HG02798 (cell line): ENCODE data around the gene PRKCB.
"Not testable (repeated sequence)": the region's sequence is repeated elsewhere in the genome, so short reads cannot be mapped to it uniquely, and the experiment has no call there.

ENCODE experiments used
- ATAC-seq: cut with Tn5 transposase; IDR thresholded peaks from one replicate; pipeline ENCODE4 v1.9.1; 2021; ENCODE audit warnings: mild to moderate bottlenecking; ENCODE audit not compliant: unreplicated experiment, poor library complexity

The PRKCB gene

DNA sequence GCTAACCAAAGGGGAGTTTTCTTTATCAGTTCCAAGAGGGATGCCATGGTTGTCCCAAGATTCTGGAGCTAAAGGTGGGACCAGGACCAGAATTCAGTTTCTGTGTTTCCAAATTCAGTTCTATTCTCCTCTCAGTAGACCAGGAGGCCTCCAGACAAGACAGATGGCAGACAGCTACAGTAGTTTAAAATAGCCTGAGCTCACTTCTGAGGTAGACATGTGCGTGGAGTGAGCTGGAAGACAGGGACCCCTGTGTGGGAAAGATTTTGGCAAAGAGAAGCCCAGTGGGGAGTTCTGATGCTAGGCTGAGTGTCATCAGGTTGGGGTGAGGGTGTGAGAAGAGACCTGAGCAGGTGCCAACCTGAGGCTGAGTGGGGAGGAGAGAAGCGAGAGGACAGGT lies 95.4 kb downstream of the PRKCB start:
- ATAC-seq: no peak

DNA sequence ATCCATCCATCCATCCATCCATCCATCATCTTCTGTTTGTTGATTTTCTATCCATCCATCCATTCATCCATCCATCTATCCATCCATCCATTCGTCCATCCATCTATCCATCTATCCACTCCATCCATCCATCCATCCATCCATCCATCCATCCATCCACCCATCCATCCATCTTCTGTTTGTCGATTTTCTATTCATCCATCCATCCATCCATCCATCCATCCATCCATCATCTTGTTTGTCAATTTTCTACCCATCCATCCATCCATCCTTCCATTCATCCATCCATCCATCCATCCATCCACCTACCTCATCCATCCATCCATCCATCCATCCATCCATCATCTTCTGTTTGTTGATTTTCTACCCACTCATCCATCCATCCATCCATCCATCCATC lies 97.9 kb downstream of the PRKCB start:
- ATAC-seq: not testable (repeated sequence)

DNA sequence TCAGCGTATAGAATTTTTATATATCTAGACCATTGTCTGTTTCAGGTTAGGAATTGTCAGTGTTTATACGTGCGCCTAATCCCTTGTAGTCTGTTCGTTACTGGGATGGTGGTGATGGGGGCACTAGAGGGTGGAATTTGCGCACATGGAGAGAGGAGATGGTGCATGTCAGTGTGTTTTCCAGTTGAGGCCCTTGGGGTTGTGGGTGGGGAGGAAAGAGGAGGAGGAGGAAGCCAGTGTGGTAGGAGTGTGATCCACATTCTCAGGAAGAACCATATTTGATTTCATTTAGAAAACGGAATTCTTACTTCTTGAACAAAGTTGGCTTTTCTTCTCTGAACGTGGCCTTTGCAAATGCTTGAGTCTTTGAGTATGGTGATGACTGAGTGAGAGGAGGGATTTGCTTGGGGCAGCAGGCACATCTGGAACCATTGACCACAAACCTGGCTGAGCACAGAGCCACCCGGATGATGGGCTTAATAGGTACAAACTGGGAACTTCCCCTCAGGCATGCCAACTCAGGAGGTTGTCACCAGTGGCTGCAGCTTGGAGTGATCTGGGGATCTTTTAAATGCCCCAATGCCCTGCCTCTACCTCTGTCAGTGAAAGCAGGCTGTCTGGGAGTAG lies 98.9 kb downstream of the PRKCB start:
- ATAC-seq: no peak

DNA sequence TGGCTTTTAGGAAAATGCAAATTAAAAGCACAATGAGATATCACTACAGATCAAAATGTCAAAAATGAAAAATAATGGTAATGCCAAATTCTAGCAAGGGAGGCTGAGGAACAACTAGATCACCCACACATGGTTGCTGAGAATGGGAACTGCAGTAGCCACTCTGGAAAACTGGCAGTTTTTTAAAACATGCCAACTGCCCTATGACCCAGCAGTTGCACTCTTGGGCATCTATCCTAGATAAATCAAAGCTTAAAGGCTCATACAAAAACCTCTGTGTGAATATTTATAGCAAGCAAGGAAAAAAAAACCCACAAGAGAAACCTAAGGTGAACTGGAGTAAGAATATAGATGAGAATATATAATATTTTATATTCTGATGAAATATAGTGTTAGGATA lies 104.3 kb downstream of the PRKCB start:
- ATAC-seq: no peak

DNA sequence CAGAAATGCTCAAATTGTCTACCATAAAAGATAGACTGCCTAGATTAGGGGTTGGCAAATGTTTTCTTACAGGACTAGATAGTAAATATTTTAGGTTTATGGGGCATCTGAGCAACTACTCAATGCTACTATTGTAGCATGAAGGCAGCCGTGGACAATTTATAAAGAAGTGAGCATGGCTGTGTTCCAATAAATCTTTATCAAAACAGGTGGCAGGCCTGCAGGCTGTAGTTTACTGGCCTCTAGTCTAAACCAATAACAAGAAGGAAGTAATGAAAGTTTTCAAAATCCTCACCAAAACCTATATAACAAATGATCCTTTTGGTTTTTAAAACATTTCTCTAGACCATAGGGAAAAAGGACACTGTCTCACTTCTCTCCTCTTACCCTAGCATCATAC lies 105.2 kb downstream of the PRKCB start:
- no peak for ATAC-seq

DNA sequence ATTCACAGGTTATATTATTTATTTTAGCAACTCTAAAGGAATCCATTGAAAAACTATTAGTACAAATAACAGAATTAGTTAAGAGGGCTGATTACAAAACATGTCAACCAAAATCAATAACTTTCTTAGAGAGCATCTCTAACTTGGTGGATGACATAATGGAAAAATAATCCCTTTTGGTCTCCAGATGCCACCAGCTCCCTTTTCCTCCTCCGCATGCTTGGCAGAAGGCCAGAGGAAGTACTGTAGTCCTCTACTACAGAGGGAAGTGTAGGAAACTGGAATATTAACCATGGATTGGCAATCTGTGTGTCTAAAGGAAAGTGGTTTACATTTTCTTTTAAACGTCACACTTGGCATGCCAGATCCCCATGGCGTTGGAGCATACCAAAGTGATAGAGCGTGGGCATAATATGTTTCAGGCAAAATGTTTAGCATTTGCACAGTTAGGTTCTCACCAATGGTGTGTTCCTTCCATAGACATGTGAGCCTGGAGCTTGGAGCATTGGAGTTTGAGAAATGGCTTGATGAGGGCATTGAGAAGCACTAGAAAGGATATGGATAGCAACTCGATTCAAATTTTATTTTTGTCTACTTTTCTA lies 106.3 kb downstream of the PRKCB start:
- no peak for ATAC-seq

DNA sequence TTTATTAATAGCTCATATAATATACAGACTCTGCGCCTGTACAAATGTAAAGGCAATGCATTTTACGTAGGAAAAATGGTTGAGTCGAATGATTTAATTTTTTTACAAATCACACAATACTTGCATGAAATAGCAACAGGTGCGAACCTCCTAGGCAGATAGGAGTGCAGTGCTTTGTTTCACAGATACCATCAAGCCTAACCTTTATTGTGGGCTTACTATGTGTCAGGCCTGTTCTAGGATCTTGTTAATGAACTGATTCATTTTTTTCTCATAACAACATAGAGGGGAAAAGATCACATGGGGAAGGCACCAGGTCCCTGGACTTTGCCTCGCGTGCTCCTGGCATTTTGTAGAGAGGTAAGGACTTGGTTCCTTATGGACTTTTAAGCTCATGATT lies 107.8 kb downstream of the PRKCB start:
- no peak for ATAC-seq

DNA sequence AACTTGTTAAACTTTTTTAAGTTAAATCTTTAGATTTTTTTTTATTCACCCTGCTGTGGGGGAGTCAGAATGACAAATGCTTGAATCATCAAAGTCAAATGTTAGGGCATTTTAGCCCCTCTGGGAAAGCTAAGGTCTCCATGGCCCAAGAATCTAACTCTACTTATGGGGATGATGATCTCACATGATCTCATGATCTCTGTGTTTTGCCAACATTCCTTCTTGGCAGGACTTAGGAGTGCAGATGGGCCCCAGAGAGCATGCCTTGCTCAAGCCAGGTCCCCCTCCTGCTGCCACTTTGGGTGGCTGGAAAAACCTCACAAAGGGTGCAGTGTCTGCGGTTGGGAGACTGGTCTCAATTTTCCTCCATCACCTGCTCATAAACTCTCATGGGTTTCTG lies 108.6 kb downstream of the PRKCB start:
- no peak for ATAC-seq

DNA sequence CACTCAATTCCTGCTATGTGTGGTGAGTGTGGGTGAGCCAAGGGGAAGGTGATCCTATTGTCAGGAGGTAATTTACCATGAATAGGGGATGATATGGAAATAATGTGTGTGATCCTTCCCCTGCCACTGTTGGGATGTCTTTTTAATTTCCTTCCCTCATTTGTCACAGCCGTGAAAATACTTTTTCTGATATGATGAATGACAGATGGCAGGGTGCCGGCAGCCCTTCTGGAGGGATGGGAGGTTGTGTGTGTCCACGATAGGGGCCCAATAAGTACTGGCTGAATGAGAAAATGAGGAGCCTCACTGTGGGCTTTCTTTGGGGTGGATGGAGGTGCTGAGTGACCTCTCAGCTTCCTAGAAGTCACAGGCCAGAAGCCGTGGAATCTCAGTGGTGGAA lies 109.5 kb downstream of the PRKCB start:
- no peak for ATAC-seq

DNA sequence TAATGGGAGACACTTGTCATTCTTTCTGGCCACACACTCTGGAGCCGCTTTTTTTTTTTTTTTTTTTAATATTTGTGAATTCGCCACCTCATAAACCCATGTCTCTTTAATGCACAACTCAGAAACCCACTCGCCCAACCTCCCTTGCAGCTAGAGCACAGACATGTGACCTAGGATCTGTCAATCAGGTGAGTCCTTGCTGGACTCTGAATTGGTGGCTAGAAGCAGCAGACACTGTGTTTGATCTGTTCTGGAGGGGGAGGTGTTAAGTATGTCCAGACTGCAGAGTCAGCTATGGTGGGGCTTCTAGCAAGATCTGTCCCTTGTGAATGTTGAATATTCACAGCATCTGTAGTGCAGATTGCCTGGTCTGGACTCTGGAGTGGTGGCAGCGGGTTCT lies 112.1 kb downstream of the PRKCB start:
- ATAC-seq: no peak

DNA sequence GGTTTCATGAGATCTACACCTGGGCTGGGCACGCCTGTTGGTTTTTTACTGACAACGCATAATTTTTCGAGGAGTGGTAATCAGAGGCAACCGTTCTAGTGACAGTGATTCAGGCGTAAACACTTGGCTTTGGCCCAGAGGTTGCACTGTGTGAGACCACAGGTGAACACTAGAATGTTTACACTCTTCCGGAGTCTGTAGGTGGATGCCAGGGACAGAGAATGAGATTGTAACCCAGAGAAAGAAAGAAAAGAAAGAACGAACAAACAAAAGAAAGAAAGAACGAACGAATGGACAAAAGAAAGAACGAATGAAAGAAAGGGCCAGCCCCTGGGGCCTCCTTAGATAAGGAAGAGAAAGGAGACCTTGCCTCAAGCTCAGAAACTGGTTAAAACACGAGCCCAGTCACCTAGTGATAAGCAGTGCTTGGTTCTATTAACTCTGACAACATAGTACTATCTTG lies 113.2 kb downstream of the PRKCB start:
- no peak for ATAC-seq

DNA sequence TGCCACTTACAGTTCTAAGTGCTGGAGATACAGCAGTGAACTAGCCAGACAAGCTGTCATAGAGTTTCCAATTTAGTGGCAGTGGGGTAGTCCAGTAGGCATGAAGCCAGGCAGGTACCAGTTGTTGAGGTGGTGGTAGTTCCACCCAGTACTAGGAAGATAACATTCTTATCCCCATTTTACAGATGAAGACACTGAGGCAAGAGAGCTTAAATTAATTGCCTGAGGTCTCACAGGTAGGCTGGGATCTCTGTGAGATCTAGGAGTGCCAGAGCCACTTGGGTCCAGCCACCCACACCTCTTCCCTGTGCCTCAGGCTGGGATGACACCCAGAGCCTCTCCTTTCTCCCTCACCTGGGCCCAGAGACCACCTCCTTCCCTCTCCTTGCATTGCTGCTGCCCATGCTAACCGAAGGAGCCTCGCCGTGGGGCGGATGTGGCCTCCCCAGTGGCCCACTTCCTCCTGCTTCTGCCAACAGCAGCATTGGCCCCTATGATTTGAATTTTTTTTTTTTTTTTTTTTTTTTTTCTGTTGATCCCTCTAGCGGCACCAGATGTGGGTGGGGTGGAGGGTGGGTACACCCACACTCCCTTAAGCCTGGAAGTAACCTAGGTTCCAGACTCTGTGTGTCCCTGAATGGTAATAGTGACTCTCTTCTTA lies 114.0 kb downstream of the PRKCB start:
- ATAC-seq: no peak

DNA sequence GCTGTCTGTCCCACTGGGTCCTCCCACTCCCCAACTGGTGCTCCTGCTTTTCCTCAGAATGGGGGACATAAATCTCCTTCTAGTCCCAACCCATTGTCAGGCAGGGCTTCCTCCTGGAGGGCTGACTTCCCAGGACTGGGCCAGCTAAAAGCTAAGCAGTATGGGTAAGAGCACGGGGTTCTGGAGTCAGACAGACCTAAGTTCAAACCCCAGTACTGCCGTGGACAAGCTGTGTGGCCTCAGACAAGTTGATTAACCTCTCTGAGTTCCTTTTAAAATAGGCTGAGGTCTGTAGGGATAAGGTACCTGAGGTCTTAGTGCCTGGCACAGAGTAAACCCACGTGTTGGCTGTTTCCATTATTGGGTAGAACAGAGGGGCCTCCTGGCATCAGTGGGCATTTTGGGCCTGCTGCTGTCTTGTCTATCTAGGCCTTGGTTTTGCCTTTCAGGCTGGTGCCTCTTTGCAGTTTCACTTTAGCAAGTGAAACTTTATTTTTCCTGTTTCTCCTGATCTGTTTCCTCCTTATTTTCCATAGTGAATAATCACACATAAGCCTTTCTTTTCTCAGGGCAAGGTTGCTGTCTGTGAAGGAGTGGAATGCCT lies 114.6 kb downstream of the PRKCB start:
- ATAC-seq: no peak

DNA sequence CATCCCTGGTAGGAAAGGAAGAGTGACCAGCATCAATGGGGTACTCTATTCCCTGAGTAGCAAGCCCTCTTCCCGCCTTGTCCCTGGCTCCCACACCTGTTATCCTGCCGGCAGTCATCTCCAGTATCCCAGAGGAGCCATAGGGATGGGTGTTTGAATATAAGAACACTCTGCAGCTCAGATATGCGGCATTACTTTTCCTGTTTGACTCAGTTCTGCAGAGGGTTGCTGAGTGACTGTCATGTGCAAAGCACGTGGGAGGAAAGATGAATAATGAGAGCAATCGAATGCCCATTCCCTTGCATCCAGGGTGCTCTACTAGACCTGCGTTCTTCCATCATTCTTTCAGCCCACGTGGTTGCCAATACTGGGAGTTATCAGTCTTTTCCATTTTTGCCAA lies 115.1 kb downstream of the PRKCB start:
- no peak for ATAC-seq

DNA sequence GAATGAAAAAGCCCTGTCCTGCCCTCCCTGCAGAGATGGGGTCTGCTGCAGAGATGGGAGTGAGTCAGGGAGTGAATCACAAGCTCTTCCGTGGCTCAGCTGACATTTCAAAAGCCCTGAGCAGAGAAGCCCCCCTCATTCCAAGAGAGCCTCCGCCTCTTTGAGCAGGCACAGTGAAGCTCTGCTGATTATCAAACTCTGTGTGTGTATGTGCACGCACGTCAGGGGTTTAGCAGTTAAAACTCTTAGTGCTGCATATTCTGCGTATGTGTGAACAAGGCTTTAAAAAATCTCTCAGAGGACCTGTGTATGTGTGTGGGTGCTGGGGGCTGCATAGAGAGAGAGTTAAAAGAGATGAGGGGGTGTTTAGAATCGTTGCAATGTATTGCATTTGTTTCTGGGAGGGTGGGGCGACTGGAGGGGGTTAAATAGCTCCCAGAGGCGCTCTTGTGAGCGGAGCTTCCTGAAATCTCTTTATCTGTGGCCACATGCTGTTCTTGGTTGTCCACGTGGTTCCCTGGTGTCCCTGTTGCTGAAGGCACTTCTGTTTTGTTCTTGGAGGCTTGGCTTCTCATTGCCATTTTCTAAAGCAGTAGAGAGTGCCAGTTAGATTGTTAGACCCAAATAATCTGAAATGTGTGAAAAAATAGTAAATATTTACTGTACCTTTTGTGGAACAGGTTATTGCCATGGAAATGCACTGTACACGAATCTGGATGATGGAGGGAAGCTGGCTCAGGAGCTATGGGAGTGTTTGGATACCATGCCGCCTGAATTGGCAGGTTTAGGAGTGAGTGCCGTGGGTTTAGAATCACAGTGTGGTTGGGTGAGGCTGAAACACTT lies 116.6 kb downstream of the PRKCB start:
- no peak for ATAC-seq

DNA sequence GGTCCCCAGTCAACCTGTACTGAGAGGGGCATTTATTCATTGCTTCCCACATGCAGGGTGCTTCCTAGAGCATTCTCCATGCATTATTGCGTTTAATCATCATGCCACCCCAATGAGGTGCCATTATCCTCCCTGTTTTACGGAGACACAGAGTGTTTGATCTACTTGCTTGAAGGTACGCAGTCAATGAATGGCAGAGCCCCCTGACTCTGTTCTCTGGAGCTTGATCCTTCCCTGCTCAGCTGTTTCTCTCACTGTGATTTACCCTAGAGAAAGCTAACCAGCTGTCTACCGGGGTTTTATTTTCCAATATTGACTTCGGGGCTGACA lies 117.2 kb downstream of the PRKCB start:
- ATAC-seq: no peak

DNA sequence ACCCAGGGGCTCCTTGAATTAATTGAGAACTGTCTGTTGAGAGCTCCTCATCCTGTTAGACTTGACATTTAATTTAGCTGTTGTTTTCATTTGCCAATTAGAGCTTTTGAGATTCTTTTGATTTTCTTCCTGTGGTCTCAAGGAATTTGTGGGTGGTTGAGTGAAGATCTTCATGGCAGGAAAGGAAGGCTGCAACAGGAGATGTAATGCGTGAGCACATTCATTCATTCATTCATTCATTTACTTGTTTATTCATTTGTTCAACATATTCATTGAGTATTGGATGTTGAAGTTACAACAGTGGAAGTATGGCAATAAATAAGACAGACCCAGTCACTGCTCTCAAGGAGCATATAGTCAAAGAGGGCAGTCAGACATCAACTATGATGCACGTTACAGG lies 117.7 kb downstream of the PRKCB start:
- no peak for ATAC-seq

DNA sequence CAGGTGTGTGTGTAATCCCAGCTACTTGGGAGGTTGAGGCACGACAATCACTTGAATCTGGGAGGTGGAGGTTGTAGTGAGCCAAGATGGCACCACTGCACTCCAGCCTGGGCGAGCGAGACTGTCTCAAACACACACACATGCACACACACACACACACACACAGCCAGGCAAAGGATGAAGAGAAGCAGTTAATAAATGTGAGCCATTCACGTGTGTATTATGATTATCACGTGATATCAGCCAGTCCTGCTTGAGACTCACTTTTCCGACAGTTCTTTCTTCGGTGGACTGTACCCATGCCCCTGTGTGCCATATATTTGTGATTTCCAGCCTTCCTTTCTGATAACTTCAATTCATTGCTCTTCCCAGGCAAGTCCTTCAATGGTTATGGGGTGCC lies 119.3 kb downstream of the PRKCB start:
- ATAC-seq: no peak

DNA sequence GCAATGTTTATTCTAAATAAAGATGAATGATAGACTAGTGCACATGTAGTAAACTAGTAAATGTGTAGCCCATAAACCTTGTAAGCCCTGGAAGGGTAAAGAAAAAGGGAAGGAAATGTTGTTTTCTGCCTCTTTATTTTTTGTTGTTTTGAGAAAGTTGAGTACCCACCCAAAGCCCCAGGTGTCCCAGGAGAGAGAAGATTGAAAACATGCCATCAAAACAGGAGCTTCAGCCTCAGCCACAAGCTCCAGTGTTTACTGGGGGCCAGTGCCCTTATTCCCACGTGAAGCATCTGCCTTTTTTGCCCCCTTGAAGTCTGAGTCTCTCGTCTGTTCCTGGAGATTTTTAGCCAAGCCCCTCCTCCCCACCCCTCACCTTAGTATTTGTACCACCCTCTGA lies 121.5 kb downstream of the PRKCB start:
- ATAC-seq: no peak

DNA sequence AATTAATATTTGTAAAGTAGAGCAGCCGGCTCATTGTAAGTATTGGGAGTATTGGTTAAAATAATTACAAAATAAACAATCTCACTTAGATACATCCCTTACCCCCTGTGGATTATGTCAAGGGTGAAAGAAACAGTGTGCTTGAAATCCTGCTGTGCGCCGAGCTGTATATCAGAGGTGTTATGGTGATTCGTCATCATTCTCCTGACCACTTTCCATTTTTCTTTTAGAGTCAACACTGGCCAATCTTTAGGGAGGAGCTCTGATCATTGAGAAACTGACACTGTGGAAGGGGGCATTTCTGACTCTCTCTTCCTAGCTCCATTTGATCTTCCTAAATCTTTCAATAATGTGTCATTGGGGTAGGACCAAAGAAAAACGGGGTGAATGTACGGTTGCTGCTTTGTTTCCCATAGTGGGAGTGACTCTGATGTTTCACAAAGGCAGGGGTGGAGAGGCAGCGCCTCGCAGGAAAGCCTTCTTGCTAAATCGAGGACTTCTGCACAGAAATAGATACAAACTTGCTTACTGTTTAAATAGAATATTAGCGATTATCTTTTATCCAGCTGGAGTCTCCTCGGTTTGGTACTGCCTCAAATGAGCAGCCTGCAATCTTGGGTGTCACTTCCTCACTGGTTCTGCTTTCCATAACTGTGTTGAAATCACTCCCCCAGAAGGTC lies 123.4 kb downstream of the PRKCB start:
- ATAC-seq: no peak
